Esophagus squamous epithelium (tissue), 5 donors: ENCODE results near the gene EIF4EBP3. TPM values are rescaled to one million over a fixed set of nuclear protein-coding genes. Genes with fewer than 3 reads are reported as not detected.

ENCODE experiments used
- DNase-seq: peaks from one replicate; lab custom pipeline; 2025; lab: John Stamatoyannopoulos, UW
- H3K27ac ChIP-seq, 4 donors: fragments of 200-600 bp; sonication (generic); one replicate each; pipeline ENCODE4 v1.5.1; 2016 to 2019; ENCODE audit warnings: mild to moderate bottlenecking in 1 of 4
- H3K27me3 ChIP-seq, 4 donors: fragments of 200-600 bp; sonication (generic); 1 replicate in 3 of 4; 2 replicates in 1 of 4; pipeline versions ENCODE4 v1.5.1 to v1.6.0; 2017 to 2021; ENCODE audit warnings: antibody characterized with exemption in 1 of 4
- H3K36me3 ChIP-seq, 3 donors: fragments of 200-600 bp; sonication (generic); one replicate each; pipeline ENCODE4 v1.5.1; 2016 to 2019
- H3K4me1 ChIP-seq, 3 donors: fragments of 200-600 bp; sonication (generic); one replicate each; pipeline ENCODE4 v1.5.1; 2017 to 2019
- H3K4me3 ChIP-seq, 4 donors: fragments of 200-600 bp; sonication (generic); 1 replicate in 3 of 4; 2 replicates in 1 of 4; pipeline ENCODE4 v1.5.1; 2016 to 2019; ENCODE audit warnings: mild to moderate bottlenecking in 2 of 4, moderate library complexity in 1 of 4
- H3K9me3 ChIP-seq, 3 donors: fragments of 200-600 bp; sonication (generic); one replicate each; pipeline ENCODE4 v1.5.1; 2016 to 2019
- POLR2A ChIP-seq, 4 donors: fragments of 450-650 bp; IDR thresholded peaks; one replicate each; pipeline ENCODE4 v1.6.1; 2017; ENCODE audit warnings: antibody characterized with exemption in 4 of 4, mild to moderate bottlenecking in 4 of 4, moderate library complexity in 3 of 4
- WGBS, 2 donors: methylation state at CpG; one replicate each; pipeline ENCODE4 v1.1.5; 2018; 5-methylcytosine and 5-hydroxymethylcytosine counted together
- intact Hi-C: fragments of 100-400 bp; cut with DNase I; formaldehyde crosslinking; loops from one replicate; pipeline ENCODE4 v1.15.0; 2022
- total RNA-seq, 4 donors: library from RNA; depleted of rRNA; stranded (reverse); fragments of >200 nt; gene quantifications; one replicate each; pipeline ENCODE4 v1.1.0, GENCODE V29; 2016
- TF ChIP-seq, protein P1 (sequence below), 6 experiments: fragments of 450-650 bp in 4 of 6; fragments of 200-600 bp in 2 of 6; sonication (generic) in 2 of 6; IDR thresholded peaks; one replicate each; pipeline ENCODE4 v1.5.1; 2016 to 2019; ENCODE audit warnings: antibody characterized with exemption in 6 of 6, mild to moderate bottlenecking in 4 of 6, moderate library complexity in 4 of 6
- donor health status: DM: yes; HTN: yes; CAD: no.

The EIF4EBP3 gene
- total RNA-seq, 4 donors from 2014 or later = 3.0 to 12.4 (median 6.2) TPM

- no peak overlapping the region for H3K27ac ChIP-seq
- intact Hi-C loops = loop anchor here (5.0 kb wide), 1 partner anchor 75 kb away; no protein-coding TSS in a partner anchor
- 87 to 97% methylated on average over 14 to 18 of the region's 22 CpGs for WGBS, 2 donors
These were observed 19.8 kb downstream of the EIF4EBP3 start for GRCh38 chr5:140567136-140567818.

DNA sequence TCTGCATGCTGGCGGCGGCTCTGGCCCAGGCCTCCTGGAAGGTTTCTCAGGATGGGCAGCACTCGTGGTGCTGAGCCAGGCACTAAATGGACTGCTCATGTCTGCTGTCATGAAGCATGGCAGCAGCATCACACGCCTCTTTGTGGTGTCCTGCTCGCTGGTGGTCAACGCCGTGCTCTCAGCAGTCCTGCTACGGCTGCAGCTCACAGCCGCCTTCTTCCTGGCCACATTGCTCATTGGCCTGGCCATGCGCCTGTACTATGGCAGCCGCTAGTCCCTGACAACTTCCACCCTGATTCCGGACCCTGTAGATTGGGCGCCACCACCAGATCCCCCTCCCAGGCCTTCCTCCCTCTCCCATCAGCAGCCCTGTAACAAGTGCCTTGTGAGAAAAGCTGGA lies 20.4 kb downstream of the EIF4EBP3 start:
- intact Hi-C loops = loop anchor here (5.0 kb wide), 1 partner anchor 74 kb away; no protein-coding TSS in a partner anchor
- Histone ChIP-seq H3K4me1 (peaks cover 16 to 84% (median 49%) of the 10 kb centered on the region in 3 donors), H3K36me3 (peaks cover 8 to 46% (median 14%) of the 10 kb centered on the region in 3 donors), H3K27ac (peak overlapping the region in 3 of 4 donors; percentile 68 to 83 (median 70)), H3K9me3 (no peaks in the 10 kb centered on the region), H3K27me3 (no peaks in the 10 kb centered on the region), H3K4me3 (no peak overlapping the region)
- WGBS, 2 donors = 96% methylated on average over 8 of the region's 13 CpGs; no CpG with 5 or more reads in 1 of the 2 donors
- no peak for DNase-seq
- TF ChIP-seq, protein P1, sequence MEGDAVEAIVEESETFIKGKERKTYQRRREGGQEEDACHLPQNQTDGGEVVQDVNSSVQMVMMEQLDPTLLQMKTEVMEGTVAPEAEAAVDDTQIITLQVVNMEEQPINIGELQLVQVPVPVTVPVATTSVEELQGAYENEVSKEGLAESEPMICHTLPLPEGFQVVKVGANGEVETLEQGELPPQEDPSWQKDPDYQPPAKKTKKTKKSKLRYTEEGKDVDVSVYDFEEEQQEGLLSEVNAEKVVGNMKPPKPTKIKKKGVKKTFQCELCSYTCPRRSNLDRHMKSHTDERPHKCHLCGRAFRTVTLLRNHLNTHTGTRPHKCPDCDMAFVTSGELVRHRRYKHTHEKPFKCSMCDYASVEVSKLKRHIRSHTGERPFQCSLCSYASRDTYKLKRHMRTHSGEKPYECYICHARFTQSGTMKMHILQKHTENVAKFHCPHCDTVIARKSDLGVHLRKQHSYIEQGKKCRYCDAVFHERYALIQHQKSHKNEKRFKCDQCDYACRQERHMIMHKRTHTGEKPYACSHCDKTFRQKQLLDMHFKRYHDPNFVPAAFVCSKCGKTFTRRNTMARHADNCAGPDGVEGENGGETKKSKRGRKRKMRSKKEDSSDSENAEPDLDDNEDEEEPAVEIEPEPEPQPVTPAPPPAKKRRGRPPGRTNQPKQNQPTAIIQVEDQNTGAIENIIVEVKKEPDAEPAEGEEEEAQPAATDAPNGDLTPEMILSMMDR (IDR thresholded peaks at IDR 0.05) = no peak
- TF ChIP-seq POLR2A (IDR thresholded peaks at IDR 0.05) = no peak

More at GRCh38 chr5:140567136-140567818, 19.8 kb downstream of the EIF4EBP3 start:
- Histone ChIP-seq H3K36me3 (peaks cover 8 to 46% (median 14%) of the 10 kb centered on the region in 3 donors), H3K4me1 (peaks cover 16 to 90% (median 50%) of the 10 kb centered on the region in 3 donors), H3K27me3 (no peaks in the 10 kb centered on the region), H3K9me3 (no peaks in the 10 kb centered on the region), H3K4me3 (no peak overlapping the region)
- TF ChIP-seq, protein P1 (IDR thresholded peaks at IDR 0.05) = no peak
- no peak for TF ChIP-seq POLR2A (IDR thresholded peaks at IDR 0.05)
- no peak for DNase-seq

GRCh38 chr5:140568443-140569063 lies 21.1 kb downstream of the EIF4EBP3 start:
- Histone ChIP-seq H3K4me3 (no peak overlapping the region), H3K36me3 (peaks cover 8 to 46% (median 14%) of the 10 kb centered on the region in 3 donors), H3K4me1 (peaks cover 10 to 77% (median 42%) of the 10 kb centered on the region in 3 donors), H3K27me3 (no peaks in the 10 kb centered on the region), H3K9me3 (no peaks in the 10 kb centered on the region), H3K27ac (peak overlapping the region; percentile 40 to 83 (median 69))
- no peak for DNase-seq
- intact Hi-C loops = loop anchor here (5.0 kb wide), 1 partner anchor 74 kb away; no protein-coding TSS in a partner anchor
- WGBS, 2 donors = 80% methylated on average over 1 of the region's 2 CpGs; no CpG with 5 or more reads in 1 of the 2 donors
- no peak for TF ChIP-seq POLR2A (IDR thresholded peaks at IDR 0.05)

GRCh38 chr5:140569197-140569596 lies 21.7 kb downstream of the EIF4EBP3 start:
- Histone ChIP-seq H3K36me3 (peaks cover 8 to 46% (median 14%) of the 10 kb centered on the region in 3 donors), H3K4me3 (no peak overlapping the region), H3K4me1 (peaks cover 5 to 71% (median 40%) of the 10 kb centered on the region in 3 donors), H3K27ac (peak overlapping the region; percentile 40 to 83 (median 69)), H3K9me3 (no peaks in the 10 kb centered on the region), H3K27me3 (no peaks in the 10 kb centered on the region)
- intact Hi-C loops = loop anchor here (5.0 kb wide), 1 partner anchor 73 kb away; no protein-coding TSS in a partner anchor
- DNase-seq = no peak
- 28 to 43% methylated on average over 4 of the region's 4 CpGs for WGBS, 2 donors
- TF ChIP-seq, protein P1 (IDR thresholded peaks at IDR 0.05) = no peak
- TF ChIP-seq POLR2A (IDR thresholded peaks at IDR 0.05) = no peak

- Histone ChIP-seq H3K4me1 (peaks cover 5 to 70% (median 40%) of the 10 kb centered on the region in 3 donors), H3K36me3 (peaks cover 8 to 46% (median 14%) of the 10 kb centered on the region in 3 donors), H3K27ac (peak overlapping the region; percentile 40 to 83 (median 69)), H3K27me3 (no peaks in the 10 kb centered on the region), H3K4me3 (no peak overlapping the region), H3K9me3 (no peaks in the 10 kb centered on the region)
- no peak for TF ChIP-seq POLR2A (IDR thresholded peaks at IDR 0.05)
- TF ChIP-seq, protein P1 (IDR thresholded peaks at IDR 0.05) = no peak
- WGBS, 2 donors = 89 to 100% methylated on average over 1 to 4 of the region's 4 CpGs
- intact Hi-C loops = no loop called here
- DNase-seq = no peak
These were observed 22.6 kb downstream of the EIF4EBP3 start for GRCh38 chr5:140570058-140570457.
